Mucosa of descending colon (tissue), 3 donors: ENCODE results near the gene COPZ2. TPM values are rescaled to one million over a fixed set of nuclear protein-coding genes. Genes with fewer than 3 reads are reported as not detected.

Experiments used
- ATAC-seq: fragments of 200-7000 bp; cut with Tn5 transposase; one replicate; pipeline ENCODE4 v1.9.1; 2020; ENCODE audit warnings: mild to moderate bottlenecking, moderate library complexity
- DNase-seq, 3 donors: peaks; one replicate each; pipeline ENCODE4 v3.0.0-alpha.2; 2020
- H3K36me3 ChIP-seq: fragments of 200-600 bp; one replicate; pipeline ENCODE4 v1.8.0; 2021; ENCODE audit warnings: low read depth, mild to moderate bottlenecking
- H3K4me1 ChIP-seq: fragments of 200-600 bp; one replicate; pipeline ENCODE4 v1.8.0; 2021; ENCODE audit warnings: low read depth, mild to moderate bottlenecking
- H3K4me3 ChIP-seq: fragments of 200-600 bp; one replicate; pipeline ENCODE4 v1.8.0; 2021; ENCODE audit warnings: mild to moderate bottlenecking
- H3K9me3 ChIP-seq: fragments of 200-600 bp; one replicate; pipeline ENCODE4 v1.8.0; 2021; ENCODE audit warnings: mild to moderate bottlenecking
- CTCF ChIP-seq: fragments of 200-600 bp; IDR thresholded peaks from one replicate; pipeline ENCODE4 v1.8.0; 2022; ENCODE audit warnings: antibody characterized with exemption, mild to moderate bottlenecking
- intact Hi-C, 2 donors: fragments of 100-400 bp; cut with DNase I in 1 of 2; cut with micrococcal nuclease in 1 of 2; formaldehyde crosslinking; loops; one replicate each; pipeline versions ENCODE4 v1.11.0 to v1.11.1; 2022; cut with DNase I, micrococcal nuclease
- total RNA-seq, 3 donors: library from RNA; stranded (reverse); fragmentation: NEBNext Ultra II Directional in 2 of 3; extraction: Animal tissue kit (Norgen Biotek cat#: 25700) in 2 of 3; gene quantifications; one replicate each; pipeline versions ENCODE4 v1.2.1 to v1.2.4, GENCODE V29; 2021 to 2023
- donor health status: DM: no; HTN: no; CAD: no; lungs with moderate emphysema.
- donor health status: DM: no; HTN: no; CAD: no.
- donor health status: DM: no; HTN: yes; CAD: no.

Gene COPZ2
- total RNA-seq, 3 donors from 2014 or later, result 3.9 to 43.3 (median 14.3) TPM

GRCh38 chr17:48025904-48026501 lies 11.6 kb downstream of the COPZ2 start:
- Histone ChIP-seq H3K36me3 (no peaks in the 10 kb centered on the region), H3K4me3 (no peak overlapping the region), H3K4me1 (peaks cover 34% of the 10 kb centered on the region), H3K9me3 (no peaks in the 10 kb centered on the region)
- intact Hi-C loops, result loop anchor here (2.0 to 5.0 kb wide), 3 partner anchors 46 to 106 kb away; no protein-coding TSS in a partner anchor
- peak; percentile 9 to 48 (median 40) for DNase-seq
- no peak for ATAC-seq
- TF ChIP-seq CTCF, result no peak

DNA sequence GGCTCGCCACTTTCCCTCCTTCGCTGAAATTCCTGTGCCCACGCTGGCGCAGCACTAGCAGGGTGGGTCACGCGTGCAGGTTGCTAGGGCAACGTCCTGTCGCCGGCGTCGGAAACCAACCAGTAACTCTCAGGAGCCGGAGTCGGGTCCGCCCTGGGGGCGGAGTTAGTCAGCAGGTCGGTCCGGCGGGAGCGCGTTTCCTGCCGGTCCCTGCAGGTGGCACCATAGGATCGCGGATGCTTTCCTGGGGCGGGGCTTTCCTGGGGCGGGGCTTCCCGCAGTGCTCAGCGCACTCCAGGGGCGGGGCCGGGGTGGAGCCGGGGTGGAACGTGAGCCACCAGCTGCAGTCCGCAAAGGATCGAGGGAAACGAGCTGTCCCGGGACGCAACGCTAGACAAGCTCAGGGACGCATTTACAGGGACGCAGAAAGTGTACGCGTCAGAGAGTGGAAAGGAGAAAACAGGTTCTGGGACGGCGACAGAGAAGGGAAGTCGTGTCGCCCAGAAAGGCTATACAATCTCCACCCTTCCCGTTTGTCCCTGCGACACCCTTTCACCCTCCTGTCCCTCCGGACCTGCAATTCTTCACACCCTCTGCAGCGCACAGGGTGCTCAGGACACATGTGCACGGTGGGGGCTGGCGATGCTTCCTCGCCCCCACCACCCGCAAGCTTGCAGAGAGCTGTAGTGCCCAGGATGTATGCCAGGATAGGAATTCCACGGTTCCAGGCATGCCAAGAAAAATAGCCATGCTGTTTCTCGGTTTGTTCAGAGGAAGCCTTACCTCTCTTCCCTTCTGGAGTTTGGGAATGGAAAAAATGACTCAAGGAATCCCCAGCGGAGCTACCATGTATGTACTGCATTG lies 12.3 kb downstream of the COPZ2 start:
- H3K9me3 ChIP-seq, result no peaks in the 10 kb centered on the region
- H3K4me3 ChIP-seq, result no peak overlapping the region
- TF ChIP-seq CTCF, result peak; percentile 68
- intact Hi-C loops, result loop anchor here in 1 of 2 donors (5.0 kb wide), 2 partner anchors 47 to 107 kb away; no protein-coding TSS in a partner anchor
- ATAC-seq, result peak; percentile 92
- peaks cover 34% of the 10 kb centered on the region for H3K4me1 ChIP-seq
- DNase-seq, result peak; percentile 99
- H3K36me3 ChIP-seq, result no peaks in the 10 kb centered on the region

- H3K4me1 ChIP-seq, result peaks cover 34% of the 10 kb centered on the region
- intact Hi-C loops, result loop anchor here in 1 of 2 donors (5.0 kb wide), 2 partner anchors 48 to 108 kb away; no protein-coding TSS in a partner anchor
- no peaks in the 10 kb centered on the region for H3K36me3 ChIP-seq
- H3K4me3 ChIP-seq, result no peak overlapping the region
- H3K9me3 ChIP-seq, result no peaks in the 10 kb centered on the region
- no peak for TF ChIP-seq CTCF
- peak; percentile 75 to 83 (median 79) for DNase-seq
- ATAC-seq, result peak; percentile 40
These were observed 13.2 kb downstream of the COPZ2 start for GRCh38 chr17:48024149-48025039.

- H3K36me3 ChIP-seq, result no peaks in the 10 kb centered on the region
- H3K4me1 ChIP-seq, result peaks cover 34% of the 10 kb centered on the region
- peak; percentile 7 for TF ChIP-seq CTCF
- peak; percentile 82 to 88 (median 85) for DNase-seq
- H3K4me3 ChIP-seq, result no peak overlapping the region
- no peaks in the 10 kb centered on the region for H3K9me3 ChIP-seq
- intact Hi-C loops, result no loop called here
- peak; percentile 56 for ATAC-seq
These were observed 14.0 kb downstream of the COPZ2 start for GRCh38 chr17:48023400-48024148.

DNA sequence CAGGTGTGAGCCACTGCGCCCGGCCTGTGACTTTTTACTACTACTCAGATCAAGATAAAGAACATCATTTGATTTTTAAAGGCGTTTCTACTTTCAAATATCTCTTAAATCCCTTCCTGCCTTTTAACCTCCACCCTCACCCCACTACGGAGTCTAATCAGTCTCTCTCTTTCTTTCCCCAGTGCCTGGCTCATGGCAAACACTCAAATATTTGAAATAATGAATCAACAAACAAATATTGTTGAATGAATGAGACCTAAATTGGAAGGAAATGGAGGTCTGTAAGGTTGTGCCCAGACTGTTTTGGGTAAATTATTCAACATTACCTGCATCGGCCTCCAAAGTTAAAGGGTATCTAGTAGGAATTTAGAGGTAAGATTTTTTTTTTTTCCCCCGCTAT lies 14.7 kb downstream of the COPZ2 start:
- DNase-seq (no peak), ATAC-seq (no peak)
- Histone ChIP-seq H3K4me3 (no peak overlapping the region), H3K36me3 (no peaks in the 10 kb centered on the region), H3K4me1 (peaks cover 34% of the 10 kb centered on the region), H3K9me3 (no peaks in the 10 kb centered on the region)
- no peak for TF ChIP-seq CTCF
- intact Hi-C loops, result no loop called here
